Activated CD4-positive, alpha-beta T cell treated with anti-CD3 and anti-CD28 coated beads, Interleukin-2, amount 50 U/mL, for 1 hour (primary cell): Measurements from ENCODE around the gene PMM1.
A peak's percentile ranks its signal among the peaks of the same experiment; 100 is the strongest.
"Not testable (repeated sequence)": the region's sequence is repeated elsewhere in the genome, so short reads cannot be mapped to it uniquely, and the experiment has no call there.

Experiments used
- DNase-seq: peaks from one replicate; pipeline ENCODE4 v3.0.0-alpha.2; 2020

Gene PMM1

DNA sequence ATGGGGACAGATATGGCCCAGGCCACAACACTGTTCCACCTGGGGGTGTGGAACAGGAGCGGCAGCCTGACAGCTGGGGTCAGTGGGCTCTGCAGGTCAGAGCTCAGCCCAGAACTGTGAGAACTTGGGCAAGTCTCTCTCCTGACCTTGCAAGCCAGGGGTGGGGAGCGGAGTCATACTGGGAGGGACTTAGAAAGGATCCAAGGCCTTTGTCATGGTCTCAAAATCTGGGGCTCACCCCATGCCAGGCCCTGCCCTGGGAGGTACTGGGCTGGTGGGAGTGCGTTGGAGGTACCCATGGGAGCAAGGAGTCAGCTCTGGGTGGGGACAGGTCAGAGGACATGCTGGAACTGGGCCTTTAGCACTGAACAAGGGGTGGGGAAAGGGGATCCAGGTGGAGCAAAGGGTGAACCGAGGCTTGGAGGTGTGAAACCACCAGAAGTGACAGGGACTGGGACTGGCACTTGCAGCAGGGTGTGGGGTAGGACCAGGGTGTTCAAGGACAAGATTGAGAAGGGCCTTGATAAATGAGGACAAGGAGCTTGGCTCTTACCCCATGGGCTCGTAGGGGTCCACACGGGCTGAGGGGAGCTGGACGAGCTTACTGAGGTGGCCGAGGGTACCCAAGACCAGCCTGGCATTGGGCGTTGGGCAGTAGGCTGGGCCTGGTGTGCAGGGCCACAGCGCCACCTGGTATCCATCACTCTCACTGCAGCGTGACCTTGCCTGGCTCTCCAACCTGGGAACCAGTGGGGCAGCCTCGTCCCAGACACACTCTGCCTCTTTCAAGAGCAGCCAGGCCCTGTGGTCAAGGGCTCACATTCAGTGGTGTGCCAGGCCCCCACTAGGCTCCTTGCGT lies 7.4 kb upstream of the PMM1 start:
- peak; percentile 29 for DNase-seq

DNA sequence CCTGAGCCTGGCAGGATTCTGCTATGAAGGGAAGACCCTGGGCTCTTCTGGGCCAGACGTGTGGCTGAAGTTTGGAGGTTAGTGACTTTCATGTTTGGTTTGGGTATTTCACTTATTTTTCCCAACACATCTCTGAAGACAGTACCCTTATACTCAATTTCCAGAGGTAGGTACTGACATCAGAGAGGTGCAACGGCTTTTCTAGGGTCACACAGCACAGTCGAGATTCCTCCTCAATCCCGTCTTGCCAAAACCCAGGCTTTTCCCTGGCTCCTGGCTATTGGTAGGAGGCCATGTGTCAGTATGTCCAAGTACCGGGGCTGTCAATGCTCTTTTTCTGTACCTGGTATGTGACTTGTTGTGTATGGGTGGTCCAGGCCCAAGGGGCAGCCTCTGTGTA lies 6.1 kb upstream of the PMM1 start:
- DNase-seq = no peak

GRCh38 chr22:41593336-41593960 lies 3.8 kb upstream of the PMM1 start:
- DNase-seq = not testable (repeated sequence)

GRCh38 chr22:41587347-41587723 lies 2.3 kb downstream of the PMM1 start:
- no peak for DNase-seq

DNA sequence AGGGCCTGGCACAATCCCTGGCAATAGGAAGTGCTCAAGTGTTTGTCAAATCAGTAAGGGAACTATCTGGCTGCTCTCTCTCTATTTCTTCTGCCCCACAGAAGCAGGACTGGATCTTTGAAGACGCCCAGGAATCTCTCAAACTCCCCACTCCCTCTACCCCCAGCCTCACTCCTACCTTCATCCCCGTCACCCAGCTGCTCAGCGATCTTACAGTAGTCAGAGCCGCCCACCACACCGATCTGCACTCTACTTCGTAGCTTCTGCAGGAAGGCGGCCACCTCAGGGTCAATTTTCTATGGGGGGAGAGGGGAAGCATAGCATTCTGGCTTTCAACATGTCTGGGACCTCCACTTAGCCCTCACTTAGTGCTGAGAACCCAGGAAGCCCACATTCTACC lies 3.7 kb downstream of the PMM1 start:
- DNase-seq = no peak

GRCh38 chr22:41584881-41585280 lies 4.8 kb downstream of the PMM1 start:
- DNase-seq = no peak

GRCh38 chr22:41582694-41583093 lies 6.9 kb downstream of the PMM1 start:
- no peak for DNase-seq

- no peak for DNase-seq
Measured at GRCh38 chr22:41579997-41580355, 9.7 kb downstream of the PMM1 start.

DNA sequence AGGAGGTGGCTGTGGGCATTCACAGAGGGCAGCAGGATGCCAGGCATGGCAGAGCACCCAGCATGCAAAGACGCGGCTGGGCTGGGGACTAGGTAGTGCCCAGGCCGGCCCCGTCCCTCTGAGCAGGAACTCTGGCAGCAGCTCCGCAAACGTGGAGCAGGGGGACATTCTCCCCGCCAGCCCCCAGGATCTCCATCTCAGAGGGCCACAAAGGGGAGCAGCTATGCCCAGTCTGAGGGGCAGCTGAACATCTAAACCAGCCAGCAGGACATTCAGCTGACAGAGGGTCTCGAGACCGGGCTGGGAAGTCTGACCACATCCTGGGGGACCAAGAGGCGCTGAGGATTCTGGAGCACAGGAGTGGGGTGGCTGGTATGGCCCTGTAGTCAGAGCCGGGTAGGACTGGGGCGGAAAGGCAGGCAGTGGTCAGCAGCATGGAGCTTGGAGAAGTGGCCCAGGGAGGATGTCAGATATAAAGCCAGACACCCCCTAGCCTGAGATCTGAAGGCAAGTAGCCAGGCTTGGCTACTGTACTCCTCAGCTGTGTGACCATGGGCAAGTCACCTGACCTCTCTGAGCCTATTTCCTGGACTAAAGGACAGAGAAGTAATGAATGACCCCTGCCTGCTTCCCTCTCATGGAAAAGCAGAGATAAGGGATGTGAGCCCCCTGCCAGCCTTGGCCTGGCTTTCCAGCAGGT lies 10.2 kb downstream of the PMM1 start:
- DNase-seq = no peak

DNA sequence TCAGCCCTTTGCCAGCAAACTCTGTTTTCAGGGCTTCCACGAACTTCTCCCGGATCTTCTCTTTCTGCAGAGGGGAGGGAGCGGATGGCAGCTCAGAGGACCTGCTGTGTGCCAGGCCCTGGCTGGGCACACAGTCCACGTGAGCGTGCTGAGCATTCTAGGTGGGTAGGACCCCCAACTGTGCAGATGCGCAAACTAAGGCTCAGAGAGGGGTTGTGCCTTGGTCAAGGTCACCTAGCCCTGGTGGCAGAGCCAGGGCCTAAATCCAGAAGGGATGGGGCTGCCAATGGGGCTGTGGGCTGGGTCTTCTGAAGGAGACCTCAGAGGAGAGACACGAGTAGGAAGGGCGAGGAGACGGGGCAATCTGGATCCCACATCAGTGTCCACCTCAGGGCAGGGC lies 10.8 kb downstream of the PMM1 start:
- DNase-seq = no peak

DNA sequence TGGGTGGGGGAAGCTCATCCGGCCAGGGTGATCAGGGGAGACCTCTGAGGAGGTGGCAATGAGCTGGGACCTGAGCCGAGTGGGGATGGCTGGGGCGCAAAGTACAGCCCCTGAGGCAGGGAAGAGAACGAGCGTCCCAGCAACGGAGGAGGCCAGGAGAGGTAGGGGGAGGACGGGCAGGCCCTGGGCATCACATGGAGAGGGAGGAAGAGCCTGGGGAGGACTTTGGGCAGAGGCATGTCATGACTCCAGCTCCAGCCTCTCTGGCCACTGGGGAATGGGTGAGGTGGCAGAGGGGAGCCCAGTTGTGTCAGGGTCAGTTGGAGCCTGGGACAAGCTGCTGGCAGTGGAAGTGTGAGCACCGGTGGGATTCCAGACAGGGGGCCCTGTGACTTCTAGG lies 11.5 kb downstream of the PMM1 start:
- no peak for DNase-seq

- peak; percentile 14 for DNase-seq
Measured at GRCh38 chr22:41576877-41577276, 12.8 kb downstream of the PMM1 start.

- no peak for DNase-seq
Measured at GRCh38 chr22:41575533-41575932, 14.1 kb downstream of the PMM1 start.

GRCh38 chr22:41574847-41575381 lies 14.7 kb downstream of the PMM1 start:
- no peak for DNase-seq

DNA sequence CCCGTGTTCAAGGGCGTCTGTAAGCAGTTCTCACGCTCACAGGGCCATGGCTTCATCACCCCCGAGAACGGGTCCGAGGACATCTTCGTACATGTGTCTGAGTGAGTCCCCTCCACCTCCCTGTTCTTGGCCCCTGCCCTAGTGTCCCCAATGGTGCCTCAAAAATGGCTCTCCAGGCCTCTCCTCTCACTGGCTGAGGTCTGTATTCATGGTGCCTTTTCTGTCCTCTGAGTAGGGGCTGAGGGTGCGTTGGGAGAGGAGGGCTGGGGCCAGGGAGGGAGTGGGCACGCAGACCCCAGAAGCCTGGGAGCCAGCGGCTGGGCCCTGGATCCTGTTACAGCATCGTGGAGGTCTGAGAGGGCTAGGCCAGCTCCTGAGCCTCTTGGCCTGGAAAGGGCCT lies 16.0 kb downstream of the PMM1 start:
- DNase-seq = no peak

DNA sequence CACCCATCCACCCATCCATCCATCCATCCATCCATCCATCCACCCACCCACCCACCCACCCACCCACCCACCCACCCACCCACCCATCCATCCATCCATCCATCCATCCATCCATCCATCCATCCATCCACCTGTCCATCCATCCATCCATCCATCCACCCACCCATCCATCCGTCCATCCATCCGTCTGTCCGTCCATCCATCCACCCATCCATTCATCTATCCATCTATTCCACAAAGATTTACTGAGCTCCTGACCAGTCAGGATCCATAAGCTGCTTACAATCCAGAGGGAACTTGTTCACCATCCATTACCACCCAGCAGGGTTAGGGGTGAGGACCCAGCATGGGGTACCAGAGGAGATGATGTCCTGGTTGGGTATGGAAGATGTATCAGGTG lies 17.3 kb downstream of the PMM1 start:
- not testable (repeated sequence) for DNase-seq

- no peak for DNase-seq
Measured at GRCh38 chr22:41571786-41572185, 17.9 kb downstream of the PMM1 start.

- no peak for DNase-seq
Measured at GRCh38 chr22:41570221-41570620, 19.4 kb downstream of the PMM1 start.

GRCh38 chr22:41568811-41569210 lies 20.8 kb downstream of the PMM1 start:
- DNase-seq = no peak

DNA sequence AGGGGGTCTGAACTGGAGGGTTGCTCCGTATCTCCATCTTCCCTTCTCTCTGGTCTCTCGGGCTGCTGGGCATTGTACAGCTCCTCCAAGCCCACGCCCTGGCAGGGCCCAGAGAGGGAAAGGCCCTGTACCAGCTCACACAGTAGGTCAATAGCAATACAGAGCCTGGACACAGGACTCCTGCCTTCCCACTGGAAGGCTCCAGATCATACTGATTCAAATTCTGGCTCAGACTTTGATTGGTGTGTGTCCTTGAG lies 22.2 kb downstream of the PMM1 start:
- DNase-seq = no peak

DNA sequence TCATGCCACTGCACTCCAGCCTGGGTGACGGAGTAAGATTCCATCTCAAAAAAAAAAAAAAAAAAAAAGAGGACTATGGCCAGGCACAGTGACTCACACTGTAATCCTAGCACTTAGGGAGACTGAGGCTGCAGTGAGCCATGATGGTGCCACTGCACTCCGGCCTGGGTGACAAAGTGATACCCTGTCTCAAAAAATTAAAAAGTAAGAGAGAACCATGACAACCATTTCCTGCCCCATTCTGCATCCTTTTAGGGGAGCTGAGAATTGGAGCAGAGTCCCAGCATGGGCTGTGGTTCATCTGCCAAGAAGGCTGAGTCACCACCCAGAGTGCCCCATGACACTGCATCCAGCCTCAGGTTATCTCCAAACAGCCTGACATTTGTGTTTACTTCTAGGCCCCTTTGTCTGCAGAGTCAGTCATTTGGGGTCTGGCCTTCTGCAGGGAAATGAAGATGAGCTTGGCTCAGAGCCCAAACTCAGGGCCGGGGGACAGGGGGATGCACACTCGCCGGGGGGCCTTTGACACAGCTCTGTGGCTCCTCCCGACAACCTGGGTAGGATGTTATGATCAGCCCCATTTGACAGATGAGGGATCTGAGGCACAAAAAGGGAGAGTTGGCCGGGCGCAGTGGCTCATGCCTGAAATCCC lies 24.1 kb downstream of the PMM1 start:
- no peak for DNase-seq

GRCh38 chr22:41564563-41564962 lies 25.1 kb downstream of the PMM1 start:
- no peak for DNase-seq

- no peak for DNase-seq
Measured at GRCh38 chr22:41563051-41563711, 26.5 kb downstream of the PMM1 start.
